ENCODE data around the gene TCERG1L.

Gene TCERG1L

DNA sequence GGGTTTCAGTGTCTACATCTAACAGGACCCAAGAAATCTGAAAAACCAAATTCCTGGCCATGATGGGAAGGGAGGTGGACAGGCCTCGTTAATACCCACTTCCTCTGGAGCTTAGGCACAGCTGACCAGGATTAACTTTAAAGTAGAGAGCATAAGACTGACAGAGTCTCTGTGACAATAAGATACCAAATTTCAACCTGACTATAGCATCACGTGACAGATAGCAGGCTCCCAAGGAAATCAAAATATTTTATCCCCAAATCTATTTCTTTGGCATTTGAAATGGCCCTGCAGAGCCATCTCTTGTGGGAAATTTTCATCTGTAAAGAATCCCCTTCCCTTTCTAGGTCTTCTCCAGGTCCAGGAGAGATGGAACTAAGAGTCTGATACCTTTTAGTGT is 258.3 kb downstream of the TCERG1L start:
- DNase-seq: no peak

DNA sequence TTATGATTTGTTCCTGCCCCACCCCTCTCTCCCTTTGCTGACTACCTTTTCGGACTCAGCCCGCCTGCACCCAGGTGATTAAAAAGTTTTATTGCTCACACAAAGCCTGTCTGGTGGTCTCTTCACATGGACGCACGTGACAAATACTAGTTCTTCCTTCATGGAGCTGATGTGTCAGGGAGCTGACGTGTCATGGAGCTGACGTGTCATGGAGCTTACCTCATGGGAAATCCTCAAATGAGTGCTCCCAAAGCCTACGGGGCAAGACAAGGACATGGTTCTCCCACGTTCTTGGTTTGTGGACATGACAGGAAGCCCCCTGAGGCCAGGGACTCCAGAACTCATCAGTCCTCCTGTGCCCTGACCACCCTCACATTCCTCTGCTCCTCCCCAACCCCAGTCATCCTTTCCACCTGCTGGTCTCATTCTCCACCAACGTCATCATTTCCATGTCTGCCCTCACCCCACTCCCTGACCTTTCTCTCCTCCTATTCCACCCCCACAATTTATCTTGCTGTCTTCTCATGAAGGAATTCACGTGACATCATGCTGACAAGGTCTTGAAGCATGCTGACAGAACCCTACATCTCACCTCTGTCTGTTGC is 261.3 kb downstream of the TCERG1L start:
- DNase-seq: no peak

DNA sequence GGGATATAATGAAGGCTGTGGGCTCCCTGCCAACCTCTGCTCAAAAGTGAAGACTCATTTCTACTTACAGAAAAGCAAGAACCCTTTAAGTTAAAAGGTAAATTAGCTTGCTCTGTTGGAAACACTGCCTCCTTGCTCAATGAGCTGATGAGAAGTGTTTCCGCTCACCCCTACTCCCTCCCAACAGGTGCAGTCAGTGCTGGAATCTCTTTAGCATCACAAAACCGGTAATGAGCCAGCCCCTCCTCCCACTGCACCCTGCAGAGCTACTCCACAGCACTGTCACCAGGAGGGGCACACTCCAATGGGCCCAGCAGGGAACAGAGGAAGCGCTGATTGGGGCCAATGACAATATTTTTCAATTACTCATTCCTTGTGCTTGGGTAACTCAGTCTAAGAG is 262.5 kb downstream of the TCERG1L start:
- no peak for DNase-seq

DNA sequence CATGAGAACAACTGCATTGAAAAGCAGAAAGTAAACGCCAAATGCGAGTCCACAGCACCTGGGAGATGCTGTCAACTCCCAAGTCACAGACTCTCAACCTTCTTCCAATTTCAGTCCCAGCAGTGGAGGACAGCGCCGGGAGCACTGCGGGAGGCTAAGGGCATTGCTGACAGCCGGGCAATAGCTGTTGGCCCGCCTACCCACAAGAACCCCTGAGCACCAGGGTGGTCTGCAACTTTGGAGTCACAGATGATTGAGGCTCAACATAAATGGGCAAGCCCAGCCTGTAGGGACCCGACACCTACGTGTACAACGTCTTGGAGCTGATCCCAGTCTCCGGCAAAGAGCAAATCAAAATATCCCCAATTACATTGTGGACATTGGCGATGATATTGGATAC is 262.9 kb downstream of the TCERG1L start:
- no peak for DNase-seq

DNA sequence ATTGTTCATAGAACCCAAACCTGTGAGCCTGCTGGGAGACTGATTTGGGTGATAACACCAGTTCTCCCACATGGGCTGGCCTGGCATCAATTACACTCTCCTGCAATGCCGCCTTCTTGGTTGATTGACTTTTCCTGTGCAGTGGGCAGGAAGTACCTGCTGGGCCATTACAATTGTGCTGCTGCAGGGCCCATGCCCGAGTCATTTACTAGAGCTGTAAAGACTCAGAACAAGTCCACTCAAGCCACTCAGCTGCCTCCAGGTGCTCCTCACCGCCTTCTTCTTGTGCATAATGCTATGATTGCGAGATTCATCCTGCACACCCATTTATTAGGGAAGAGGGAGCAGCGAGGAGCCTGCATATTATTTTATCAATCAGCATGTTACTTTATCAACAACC is 264.0 kb downstream of the TCERG1L start:
- no peak for DNase-seq

DNA sequence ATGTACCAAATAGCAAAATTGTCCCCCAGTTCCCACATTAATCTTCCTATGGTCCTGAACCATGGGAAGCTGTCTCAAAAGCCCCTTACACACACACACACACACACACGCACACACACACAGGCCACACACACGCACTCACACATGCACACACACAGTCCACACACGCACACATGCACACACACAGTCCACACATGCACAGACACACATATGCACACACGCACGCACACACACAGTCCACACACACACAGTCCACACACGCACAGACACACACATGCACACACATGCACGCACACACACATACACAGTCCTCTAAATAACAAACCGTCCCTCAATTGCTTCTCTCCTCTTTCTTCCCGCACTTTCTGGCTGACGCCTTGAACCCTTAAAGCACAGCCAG is 265.3 kb downstream of the TCERG1L start:
- DNase-seq: no peak

DNA sequence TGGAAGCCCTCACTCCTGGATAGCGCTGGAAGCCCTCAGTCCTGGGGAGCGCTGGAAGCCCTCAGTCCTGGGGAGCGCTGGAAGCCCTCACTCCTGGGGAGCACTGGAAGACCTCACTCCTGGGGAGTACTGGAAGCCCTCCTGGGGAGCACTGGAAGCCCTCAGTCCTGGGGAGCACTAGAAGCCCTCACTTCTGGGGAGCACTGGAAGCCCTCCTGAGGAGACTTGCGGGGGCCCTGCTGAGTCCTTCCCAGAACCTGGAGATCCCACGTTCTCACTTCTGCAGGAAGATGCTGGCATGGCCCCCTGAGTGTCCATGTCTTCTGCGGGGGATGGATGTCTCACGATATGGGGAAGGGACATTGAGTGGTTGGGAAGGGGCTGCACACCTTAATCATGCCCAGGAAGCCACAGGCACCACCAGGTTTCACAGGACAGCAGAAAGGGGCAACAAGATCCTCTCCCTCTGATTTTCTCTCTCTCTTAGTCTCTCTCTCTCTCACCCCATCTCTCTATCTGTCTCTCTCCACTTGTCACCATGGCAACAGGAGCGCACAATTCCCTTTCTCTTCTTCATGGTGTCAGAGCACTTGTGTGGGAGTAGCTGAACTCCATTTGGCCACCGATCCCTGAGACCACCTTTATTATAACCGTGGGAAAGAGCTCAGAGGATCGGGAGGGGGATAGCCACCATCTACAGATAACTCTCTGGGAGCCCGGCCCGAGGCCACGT is 267.0 kb downstream of the TCERG1L start:
- DNase-seq: no peak

DNA sequence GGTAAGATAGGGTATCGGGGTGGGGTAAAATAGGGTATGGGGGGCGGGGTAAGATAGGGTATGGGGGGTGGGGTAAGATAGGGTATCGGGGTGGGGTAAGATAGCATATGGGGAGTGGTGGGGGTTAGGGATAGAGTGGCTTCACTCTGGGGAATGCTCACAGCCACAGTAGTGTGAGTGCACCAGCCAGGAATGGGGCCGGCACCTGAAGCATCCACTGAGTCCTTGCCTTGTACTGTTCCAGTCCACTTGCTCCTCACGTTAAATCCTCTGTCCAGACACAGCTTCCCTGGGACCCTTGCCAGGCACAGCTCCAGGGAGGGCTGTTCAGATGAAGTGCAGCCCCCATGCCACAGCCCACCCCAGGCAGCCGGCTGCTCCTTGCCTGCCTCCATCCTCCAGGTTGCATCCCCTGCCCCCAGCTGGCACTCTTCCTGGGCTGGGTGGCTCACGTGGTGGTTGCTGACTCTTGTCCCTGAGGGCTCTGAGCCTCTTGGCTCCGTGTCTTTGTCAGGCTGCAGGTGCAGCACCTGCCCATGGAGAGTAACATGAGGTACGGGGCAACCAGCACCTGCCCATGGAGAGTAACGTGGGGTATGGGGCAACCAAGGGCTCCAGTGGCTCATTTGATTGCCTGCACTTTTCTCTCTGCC is 268.4 kb downstream of the TCERG1L start:
- DNase-seq: no peak
